MCF 10A (cell line): Measurements from ENCODE around the gene COASY. TPM values are rescaled to one million over a fixed set of nuclear protein-coding genes. Genes with fewer than 3 reads are reported as not detected.
"Not testable (repeated sequence)": the region's sequence is repeated elsewhere in the genome, so short reads cannot be mapped to it uniquely, and the experiment has no call there.

ENCODE experiments used
- BruUV-seq: library from RNA; stranded (reverse); fragments of 400-500 nt; replicated peaks from 2 replicates; lab custom pipeline; 2021; lab: Mats Ljungman, UMichigan
- CTCF ChIA-PET: fragments of 300-600 bp; sonication (Branson Sonifier 250); formaldehyde crosslinking; extraction: SDS; loops from one replicate; lab custom pipeline; 2021; ENCODE audit warnings: antibody characterized with exemption, inconsistent platforms; lab: Yijun Ruan, JAX
- POLR2A ChIA-PET: fragments of 300-600, 350-650 bp; sonication (Branson Sonifier 250); formaldehyde crosslinking; extraction: SDS; loops from one replicate; lab custom pipeline; 2020; ENCODE audit warnings: antibody characterized with exemption, inconsistent platforms; lab: Yijun Ruan, JAX
- DNase-seq: peaks from one replicate; pipeline ENCODE4 v3.0.0-alpha.2; 2018; ENCODE audit not compliant: unreplicated experiment
- H3K27ac Mint-ChIP-seq: one replicate; pipeline ENCODE4 v1.8.0; 2022; ENCODE audit warnings: mild to moderate bottlenecking, low read depth, mixed read lengths; ENCODE audit not compliant: unreplicated experiment
- H3K27me3 Mint-ChIP-seq: one replicate; pipeline ENCODE4 v1.8.0; 2022; ENCODE audit warnings: mixed read lengths; ENCODE audit not compliant: insufficient read depth, unreplicated experiment
- H3K36me3 Mint-ChIP-seq: one replicate; pipeline ENCODE4 v1.8.0; 2022; ENCODE audit warnings: mild to moderate bottlenecking, moderate library complexity, mixed read lengths; ENCODE audit not compliant: insufficient read depth, unreplicated experiment
- H3K4me1 Mint-ChIP-seq: one replicate; pipeline ENCODE4 v1.8.0; 2022; ENCODE audit warnings: mixed read lengths; ENCODE audit not compliant: insufficient read depth, unreplicated experiment
- H3K4me3 Mint-ChIP-seq: one replicate; pipeline ENCODE4 v1.8.0; 2022; ENCODE audit warnings: mild to moderate bottlenecking, moderate library complexity, mixed read lengths; ENCODE audit not compliant: unreplicated experiment
- H3K9me3 Mint-ChIP-seq: one replicate; pipeline ENCODE4 v1.8.0; 2022; ENCODE audit warnings: mixed read lengths; ENCODE audit not compliant: unreplicated experiment
- intact Hi-C: fragments of 100-400 bp; cut with micrococcal nuclease; formaldehyde crosslinking; loops from 2 replicates; pipeline ENCODE4 v1.14.1; 2022
- total RNA-seq: library from RNA; stranded (reverse); gene quantifications from 2 replicates; pipeline ENCODE4 v1.2.3, GENCODE V29; 2022
- TF ChIP-seq, protein P1 (sequence below): fragments of 200-600 bp; IDR thresholded peaks from one replicate; pipeline ENCODE4 v1.8.0; 2022; ENCODE audit warnings: antibody characterized with exemption, mild to moderate bottlenecking; ENCODE audit not compliant: unreplicated experiment

The COASY gene
- total RNA-seq, 1 experiment from 2014 or later = 82.6 TPM

GRCh38 chr17:42537826-42538451, 24.0 kb upstream of the COASY start:
- no peaks in the 10 kb centered on the region for H3K9me3 Mint-ChIP-seq
- TF ChIP-seq, protein P1, sequence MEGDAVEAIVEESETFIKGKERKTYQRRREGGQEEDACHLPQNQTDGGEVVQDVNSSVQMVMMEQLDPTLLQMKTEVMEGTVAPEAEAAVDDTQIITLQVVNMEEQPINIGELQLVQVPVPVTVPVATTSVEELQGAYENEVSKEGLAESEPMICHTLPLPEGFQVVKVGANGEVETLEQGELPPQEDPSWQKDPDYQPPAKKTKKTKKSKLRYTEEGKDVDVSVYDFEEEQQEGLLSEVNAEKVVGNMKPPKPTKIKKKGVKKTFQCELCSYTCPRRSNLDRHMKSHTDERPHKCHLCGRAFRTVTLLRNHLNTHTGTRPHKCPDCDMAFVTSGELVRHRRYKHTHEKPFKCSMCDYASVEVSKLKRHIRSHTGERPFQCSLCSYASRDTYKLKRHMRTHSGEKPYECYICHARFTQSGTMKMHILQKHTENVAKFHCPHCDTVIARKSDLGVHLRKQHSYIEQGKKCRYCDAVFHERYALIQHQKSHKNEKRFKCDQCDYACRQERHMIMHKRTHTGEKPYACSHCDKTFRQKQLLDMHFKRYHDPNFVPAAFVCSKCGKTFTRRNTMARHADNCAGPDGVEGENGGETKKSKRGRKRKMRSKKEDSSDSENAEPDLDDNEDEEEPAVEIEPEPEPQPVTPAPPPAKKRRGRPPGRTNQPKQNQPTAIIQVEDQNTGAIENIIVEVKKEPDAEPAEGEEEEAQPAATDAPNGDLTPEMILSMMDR = no peak
- BruUV-seq = no TSS peak
- H3K4me1 Mint-ChIP-seq = peaks cover 24% of the 10 kb centered on the region
- H3K36me3 Mint-ChIP-seq = peaks cover 35% of the 10 kb centered on the region
- peak overlapping the region; percentile 81 for H3K4me3 Mint-ChIP-seq
- H3K27ac Mint-ChIP-seq = no peak overlapping the region
- ChIA-PET CTCF (interaction anchor here (0.6 kb wide), 1 partner anchor 471 kb away, joined by 3 read pairs; no protein-coding TSS in a partner anchor), POLR2A (no interaction called here)
- no peak for DNase-seq
- H3K27me3 Mint-ChIP-seq = no peaks in the 10 kb centered on the region
- intact Hi-C loops = no loop called here

DNA sequence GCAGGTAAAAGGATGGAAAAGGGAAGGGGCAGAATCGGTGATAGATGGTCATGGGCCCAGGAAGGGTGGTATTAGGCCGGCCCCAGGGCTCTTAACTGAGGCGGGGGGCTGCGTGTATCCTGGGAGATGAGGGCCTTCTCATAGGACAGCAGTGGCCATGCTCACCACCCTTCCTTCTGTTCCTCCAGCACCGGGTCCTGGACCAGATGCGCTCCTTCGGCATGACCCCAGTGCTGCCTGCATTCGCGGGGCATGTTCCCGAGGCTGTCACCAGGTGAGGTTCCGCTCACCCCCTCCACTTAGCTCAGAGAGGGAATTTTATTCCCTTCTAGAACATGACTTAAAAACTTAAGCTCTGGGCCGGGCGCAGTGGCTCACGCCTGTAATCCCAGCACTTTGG, 23.5 kb upstream of the COASY start:
- Mint-ChIP-seq H3K27ac (no peak overlapping the region), H3K4me1 (peaks cover 24% of the 10 kb centered on the region), H3K4me3 (peak overlapping the region; percentile 81), H3K36me3 (peaks cover 37% of the 10 kb centered on the region), H3K9me3 (no peaks in the 10 kb centered on the region), H3K27me3 (no peaks in the 10 kb centered on the region)
- DNase-seq = no peak
- BruUV-seq = no TSS peak
- ChIA-PET POLR2A (interaction anchor here (0.6 to 0.7 kb wide), 2 partner anchors 9 to 13 kb away, joined by 3 to 4 read pairs; no protein-coding TSS in a partner anchor), CTCF (interaction anchor here (0.6 to 1.0 kb wide), 3 partner anchors 13 to 471 kb away, joined by 3 to 5 read pairs (median 4); no protein-coding TSS in a partner anchor)
- intact Hi-C loops = no loop called here
- TF ChIP-seq, protein P1 = no peak

- POLR2A ChIA-PET = interaction anchor here (1.5 kb wide), 1 partner anchor 14 kb away, joined by 8 read pairs; no protein-coding TSS in a partner anchor
- H3K27me3 Mint-ChIP-seq, H3K9me3 Mint-ChIP-seq, DNase-seq, intact Hi-C loops, H3K4me3 Mint-ChIP-seq, CTCF ChIA-PET, BruUV-seq, H3K27ac Mint-ChIP-seq: not testable (repeated sequence)
- peaks cover 21% of the 10 kb centered on the region for H3K4me1 Mint-ChIP-seq
- H3K36me3 Mint-ChIP-seq = peaks cover 41% of the 10 kb centered on the region
These were observed 21.4 kb upstream of the COASY start for GRCh38 chr17:42540558-42540957.

DNA sequence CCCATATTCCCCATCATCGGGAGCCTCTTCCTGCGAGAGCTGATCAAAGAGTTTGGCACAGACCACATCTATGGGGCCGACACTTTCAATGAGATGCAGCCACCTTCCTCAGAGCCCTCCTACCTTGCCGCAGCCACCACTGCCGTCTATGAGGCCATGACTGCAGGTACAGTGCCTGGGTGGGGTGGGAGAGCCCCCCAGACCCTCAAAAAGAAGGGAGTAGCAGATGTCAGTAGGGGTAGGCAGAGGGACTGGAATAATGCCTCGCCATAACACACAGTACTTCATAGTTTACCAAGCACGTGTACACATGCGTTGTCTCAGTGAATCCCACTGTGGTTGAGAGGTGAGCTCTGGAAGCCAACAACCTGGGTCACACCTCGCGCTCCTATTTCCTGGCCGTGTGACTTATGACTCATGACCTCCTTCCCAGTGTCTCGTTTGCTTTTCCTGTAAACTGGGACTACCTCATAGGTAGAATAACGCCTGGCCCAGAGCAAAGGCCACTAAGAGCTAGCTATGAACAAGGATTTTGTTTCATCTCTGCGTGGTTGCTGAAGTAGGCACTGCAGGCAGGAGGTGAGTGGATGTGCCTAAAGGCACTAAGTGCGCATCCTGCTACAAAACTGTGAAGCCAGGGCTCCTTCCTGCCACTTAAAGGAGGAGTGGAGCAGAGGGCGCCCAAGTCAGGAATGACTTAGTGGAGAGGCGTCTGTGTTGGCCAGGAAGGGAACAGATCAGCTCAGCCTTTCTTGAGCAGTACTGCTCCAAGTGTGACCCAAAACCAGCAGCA, 20.7 kb upstream of the COASY start:
- intact Hi-C loops = no loop called here
- Mint-ChIP-seq H3K4me1 (peaks cover 17% of the 10 kb centered on the region), H3K4me3 (no peak overlapping the region), H3K9me3 (no peaks in the 10 kb centered on the region), H3K27ac (no peak overlapping the region), H3K27me3 (no peaks in the 10 kb centered on the region), H3K36me3 (peaks cover 44% of the 10 kb centered on the region)
- ChIA-PET CTCF (interaction anchor here (0.5 to 0.6 kb wide), 3 partner anchors 278 to 465 kb away, joined by 3 to 4 read pairs (median 4); no protein-coding TSS in a partner anchor), POLR2A (interaction anchor here (0.7 to 1.5 kb wide), 3 partner anchors 11 to 611 kb away, joined by 3 to 8 read pairs (median 3); partner anchors contain the start of gene ODAD4)
- no TSS peak for BruUV-seq
- DNase-seq = peak; percentile 48
- TF ChIP-seq, protein P1 = no peak
